GM18519 (cell line): ENCODE measurements around the gene PLPP7.
"Not testable (repeated sequence)": the region's sequence is repeated elsewhere in the genome, so short reads cannot be mapped to it uniquely, and the experiment has no call there.

ENCODE experiments used
- ATAC-seq: cut with Tn5 transposase; IDR thresholded peaks from one replicate; pipeline ENCODE4 v1.9.1; 2021; ENCODE audit warnings: mild to moderate bottlenecking, moderate library complexity; ENCODE audit not compliant: unreplicated experiment, low FRiP score

Gene PLPP7

DNA sequence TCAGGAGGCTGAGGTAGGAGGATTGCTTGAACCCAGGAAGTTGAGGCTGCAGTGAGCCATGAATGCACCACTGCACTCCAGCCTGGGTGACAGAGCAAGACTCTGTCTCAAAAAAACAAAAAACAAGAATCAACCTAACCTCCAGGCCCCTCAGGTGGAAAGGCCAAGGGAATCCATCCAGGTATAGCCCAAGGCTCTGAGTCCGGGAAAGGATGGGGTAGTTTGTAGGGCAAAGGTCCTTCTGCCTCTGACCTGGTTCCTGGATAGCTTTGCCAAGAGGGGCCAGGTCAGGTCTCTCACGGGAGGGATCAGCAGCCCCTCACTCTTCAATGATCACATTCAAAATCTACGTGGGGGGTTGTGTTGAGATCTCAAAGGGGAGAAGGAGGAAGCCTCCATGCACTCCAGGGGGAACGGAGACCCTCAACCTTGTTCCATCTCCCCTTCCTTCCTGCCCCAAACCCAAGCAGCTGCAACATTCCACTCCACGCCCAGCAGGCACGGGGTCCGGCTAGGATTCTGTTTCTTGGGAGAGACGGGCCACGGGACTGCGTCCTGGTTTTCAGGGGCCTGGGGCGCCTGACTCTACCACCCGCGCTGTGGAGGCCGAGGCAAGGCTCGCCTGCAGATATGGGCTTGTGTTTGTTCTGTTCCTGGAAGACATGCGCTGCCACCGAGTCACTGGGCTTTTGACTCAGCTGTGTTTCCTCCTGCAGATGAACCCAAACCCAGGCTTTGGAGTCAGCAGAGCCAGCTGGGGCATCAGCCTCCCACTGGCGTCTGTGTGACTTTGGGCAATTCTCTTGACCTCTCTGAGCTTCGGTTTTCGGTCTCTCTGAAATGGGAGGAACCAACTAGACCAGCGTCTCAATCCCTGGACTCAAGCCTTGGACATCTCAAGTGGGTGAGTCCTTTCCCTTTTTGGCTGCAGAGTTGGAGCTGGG is 35.5 kb downstream of the PLPP7 start:
- ATAC-seq: no peak

DNA sequence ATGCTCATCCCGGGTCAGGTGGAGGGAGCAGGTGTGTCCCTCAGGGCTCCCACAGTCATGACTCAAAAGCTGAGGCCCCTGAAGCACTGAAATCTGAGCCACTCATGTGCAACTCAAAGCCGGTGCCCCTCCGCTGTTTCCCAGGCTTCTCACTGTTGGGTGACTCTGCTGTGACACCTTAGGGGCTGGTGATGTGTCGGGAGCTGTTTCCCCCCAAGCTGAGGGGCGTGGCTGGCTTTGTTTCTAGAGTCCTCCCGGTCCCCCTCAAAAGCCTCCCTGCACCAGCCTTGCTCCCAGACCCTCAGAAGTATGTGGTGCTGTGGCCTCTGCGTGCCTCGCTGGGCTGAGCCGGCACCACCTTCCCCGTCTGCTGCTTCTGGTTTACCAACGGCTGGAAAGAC is 39.7 kb downstream of the PLPP7 start:
- no peak for ATAC-seq

DNA sequence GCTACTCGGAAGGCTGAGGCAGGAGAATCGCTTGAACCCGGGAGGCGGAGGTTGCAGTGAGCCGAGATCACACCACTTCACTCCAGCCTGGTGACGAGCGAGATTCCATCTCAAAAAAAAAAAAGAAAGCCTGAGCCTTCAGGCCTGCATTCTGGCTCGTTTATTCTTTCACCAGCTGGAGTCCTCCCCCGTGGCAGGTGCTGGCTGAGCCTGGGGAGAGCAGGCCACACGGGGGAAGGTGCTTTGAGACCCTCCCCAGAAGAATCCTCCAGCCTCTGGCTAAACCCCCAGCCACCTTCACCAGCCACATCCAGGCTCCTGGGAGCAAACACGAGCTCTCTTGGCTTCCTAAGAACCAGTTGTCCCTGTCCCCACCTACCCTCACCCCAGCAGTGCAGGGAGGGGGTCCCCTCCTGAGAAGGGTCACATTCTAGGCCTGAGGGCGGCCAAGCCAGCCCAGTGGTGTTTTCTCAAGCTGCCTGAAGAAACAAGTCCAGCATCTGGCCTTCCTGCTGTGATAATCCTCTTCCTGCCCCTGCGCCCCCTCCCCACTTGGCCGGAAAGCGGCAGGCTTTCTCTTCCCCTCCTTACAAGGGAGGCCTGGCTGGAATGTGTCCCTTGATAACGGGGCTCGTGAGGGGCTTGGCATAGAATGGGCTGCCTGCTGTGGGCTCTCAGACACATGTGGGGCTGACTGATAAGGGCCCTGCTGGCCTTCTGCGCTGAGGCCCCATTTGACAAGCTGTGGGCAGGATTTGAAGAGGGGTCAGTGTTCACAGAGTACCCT is 41.5 kb downstream of the PLPP7 start:
- ATAC-seq: no peak

DNA sequence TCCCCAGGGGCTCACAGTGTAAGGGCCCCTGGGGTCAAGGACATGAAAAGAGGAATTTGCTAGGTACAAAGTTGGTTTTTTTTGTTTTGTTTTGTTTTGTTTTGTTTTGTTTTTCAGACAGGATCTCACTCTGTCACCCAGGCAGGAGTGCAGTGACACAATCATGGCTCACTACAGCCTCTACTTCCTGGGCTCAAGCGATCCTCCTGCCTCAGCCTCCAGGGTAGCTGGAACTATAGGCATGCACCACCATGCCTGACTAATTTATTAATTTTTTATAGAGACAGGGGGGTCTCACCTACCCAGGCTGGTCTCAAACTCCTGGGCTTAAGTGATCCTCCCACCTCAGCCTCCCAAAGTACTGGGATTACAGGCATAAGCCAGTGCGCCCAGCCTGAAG is 42.5 kb downstream of the PLPP7 start:
- ATAC-seq: not testable (repeated sequence)

DNA sequence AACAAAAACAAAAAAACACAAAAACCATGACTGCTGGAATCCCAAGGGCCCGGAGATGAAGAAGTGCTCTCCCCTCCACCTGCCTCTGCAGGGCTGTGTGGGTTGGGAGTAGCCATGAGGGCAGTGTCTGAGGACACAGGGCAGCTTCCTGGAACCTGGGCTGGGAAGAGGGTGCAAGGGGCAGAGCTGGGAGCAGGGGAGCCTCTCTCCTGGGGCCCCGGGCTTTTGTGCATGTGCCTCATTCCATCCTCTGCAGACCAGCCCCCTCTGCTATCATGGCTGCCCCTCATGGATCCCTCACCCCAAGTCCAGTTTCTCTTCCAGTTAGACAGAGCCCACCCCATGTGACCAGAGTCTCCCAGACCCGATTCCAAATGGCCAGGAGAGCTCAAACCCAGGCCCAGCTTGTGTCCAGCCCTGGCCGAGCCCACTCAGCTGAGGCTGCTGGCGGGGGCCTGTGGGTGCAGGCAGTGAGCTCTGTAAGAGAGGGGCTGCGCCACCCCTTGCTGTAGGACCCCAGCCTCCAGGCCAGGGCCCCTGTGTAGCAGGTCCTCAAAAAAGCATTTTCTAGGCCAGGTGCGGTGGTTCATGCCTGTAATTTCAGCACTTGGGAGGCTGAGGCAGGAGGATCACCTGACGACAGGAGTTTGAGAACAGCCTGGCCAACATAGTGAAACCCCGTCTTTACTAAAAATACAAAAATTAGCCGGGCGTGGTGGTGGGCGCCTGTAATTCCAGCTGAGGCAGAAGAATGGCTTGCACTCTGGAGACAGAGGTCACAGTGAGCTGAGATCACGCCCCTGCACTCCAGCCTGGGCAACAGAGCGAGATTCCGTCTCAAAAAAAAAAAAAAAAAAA is 44.5 kb downstream of the PLPP7 start:
- no peak for ATAC-seq

DNA sequence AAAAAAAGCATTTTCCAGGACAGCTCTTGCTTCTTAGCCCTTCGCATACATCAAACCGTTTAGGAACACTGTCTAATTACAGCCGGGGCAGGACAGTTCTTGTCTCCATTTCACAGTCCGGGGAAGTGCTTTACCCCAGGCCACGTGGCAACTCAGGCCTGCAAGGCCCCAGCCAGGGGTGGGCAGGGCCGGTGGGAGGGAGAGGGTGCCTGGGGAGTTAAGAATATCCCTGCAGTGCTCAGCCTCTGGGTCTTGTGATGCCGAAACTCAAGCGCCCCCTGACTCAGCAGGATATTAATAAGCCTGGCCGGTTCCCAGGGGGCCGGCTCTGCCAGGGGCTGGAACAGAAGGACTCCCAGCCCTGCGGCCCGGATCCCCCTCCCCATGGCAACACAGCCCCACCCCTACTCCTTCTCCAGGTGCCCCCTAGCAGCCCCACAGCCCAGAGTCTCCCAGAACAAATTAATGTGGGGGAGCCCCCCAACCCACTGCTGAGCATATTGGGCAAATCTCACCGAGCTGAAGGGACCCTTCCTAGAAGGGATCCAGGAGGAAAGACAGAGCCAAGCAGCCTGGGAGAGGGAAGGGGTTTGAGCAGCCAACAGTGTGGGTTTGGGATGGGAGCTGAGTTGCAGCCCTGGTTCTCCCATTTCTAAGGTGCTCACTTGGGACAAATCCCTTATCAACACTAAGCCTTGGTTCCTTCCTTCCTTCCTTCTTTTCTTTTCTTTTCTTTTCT is 45.3 kb downstream of the PLPP7 start:
- ATAC-seq: no peak

DNA sequence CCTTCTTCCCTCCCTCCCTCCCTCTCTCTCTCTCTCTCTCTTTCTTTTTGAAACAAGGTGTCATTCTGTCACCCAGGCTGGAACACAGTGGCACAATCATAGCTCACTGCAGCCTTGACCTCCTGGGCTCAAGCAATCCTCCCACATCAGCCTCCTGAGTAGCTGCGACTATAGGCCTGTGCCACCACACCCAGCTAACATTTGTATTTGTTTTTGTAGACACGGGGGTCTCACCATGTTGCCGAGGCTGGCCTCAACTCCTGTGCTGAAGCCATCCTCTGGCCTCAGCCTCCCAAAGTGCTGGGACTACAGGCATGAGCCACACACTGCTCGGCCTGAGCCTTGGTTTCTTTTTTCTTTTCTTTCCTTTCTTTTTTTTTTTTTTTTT is 45.8 kb downstream of the PLPP7 start:
- ATAC-seq: no peak

DNA sequence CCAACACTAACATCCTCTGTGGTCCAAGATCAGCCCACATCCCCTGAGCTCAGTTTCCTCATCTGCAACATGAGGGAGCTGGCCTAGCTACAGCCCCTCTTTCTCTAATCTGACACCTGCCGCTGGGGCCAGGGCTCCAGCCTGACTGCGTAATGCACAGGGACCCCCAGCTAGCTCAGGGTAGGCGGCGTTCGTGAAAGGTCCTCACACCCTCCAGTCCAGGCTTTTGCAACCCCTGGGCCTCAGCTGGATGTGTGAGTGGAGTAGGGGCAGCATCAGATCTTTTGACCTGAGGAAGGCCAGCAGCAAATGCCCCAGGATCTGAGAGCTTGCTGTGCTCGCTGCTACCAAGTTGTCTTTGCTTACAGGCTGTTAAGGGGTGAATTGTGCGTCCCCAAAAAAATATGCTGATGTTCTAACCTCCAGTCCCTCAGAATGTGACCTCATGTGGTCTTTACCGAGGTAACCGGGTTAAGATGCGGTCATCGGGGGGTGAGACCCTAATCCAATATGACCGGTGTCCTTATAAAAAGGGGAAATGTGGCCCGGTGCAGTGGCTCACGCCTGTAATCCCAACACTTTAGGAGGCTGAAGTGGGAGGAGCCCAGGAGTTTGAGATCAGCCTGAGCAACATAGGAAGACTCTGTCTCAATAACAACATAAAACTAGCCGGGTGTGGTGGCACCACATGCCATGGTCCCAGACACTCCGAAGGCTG is 47.8 kb downstream of the PLPP7 start:
- no peak for ATAC-seq

DNA sequence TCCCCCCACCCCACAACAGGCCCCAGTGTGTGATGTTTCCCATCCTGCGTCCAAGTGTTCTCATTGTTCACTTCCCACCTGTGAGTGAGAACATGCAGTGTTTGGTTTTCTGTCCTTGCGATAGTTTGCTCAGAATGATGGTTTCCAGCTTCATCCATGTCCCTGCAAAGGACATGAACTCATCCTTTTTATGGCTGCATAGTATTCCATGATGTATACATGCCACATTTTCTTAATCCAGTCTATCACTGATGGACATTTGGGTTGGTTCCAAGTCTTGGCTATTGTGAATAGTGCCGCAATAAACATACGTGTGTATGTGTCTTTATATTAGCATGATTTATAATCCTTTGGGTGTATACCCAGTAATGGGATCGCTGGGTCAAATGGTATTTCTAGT is 49.7 kb downstream of the PLPP7 start:
- not testable (repeated sequence) for ATAC-seq

DNA sequence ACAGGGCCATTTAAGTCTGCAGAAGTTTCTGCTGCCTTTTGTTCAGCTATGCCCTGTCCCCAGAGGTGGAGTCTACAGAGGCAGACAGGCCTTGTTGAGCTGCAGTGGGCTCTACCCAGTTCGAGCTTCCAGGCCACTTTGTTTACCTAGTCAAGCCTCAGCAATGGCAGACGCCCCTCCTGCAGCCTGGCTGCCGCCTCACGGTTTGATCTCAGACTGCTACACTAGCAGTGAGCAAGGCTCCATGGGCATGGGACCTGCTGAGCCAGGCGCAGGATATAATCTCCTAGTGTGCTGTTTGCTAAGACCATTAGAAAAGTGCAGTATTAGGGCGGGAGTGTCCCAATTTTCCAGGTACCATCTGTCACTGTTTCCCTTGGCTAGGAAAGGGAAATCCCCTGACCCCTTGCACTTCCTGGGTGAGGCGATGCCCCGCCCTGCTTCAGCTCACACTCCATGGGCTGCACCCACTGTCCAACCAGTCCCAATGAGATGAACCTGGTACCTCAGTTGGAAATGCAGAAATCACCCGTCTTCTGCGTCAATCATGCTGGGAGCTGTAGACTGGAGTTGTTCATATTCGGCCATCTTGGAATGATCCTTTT is 55.5 kb downstream of the PLPP7 start:
- not testable (repeated sequence) for ATAC-seq

DNA sequence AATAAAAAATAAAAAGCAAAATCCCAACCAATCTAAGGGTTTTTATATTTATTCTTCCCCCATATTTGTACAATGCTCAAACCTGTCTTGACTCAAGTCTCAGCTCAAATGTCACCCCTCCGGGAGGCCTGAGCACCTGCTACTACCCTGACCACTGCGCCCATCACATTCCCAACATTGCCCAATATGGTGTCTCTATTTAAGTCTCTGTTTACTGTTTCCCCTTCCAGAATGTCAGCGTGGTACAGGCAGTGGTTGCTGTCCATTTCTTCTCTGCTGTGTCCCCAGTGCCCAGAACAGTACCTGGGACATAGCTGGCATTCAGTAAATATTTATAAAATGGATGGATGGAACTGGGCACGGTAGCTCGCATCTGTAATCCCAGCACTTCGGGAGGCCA is 57.0 kb downstream of the PLPP7 start:
- ATAC-seq: no peak

DNA sequence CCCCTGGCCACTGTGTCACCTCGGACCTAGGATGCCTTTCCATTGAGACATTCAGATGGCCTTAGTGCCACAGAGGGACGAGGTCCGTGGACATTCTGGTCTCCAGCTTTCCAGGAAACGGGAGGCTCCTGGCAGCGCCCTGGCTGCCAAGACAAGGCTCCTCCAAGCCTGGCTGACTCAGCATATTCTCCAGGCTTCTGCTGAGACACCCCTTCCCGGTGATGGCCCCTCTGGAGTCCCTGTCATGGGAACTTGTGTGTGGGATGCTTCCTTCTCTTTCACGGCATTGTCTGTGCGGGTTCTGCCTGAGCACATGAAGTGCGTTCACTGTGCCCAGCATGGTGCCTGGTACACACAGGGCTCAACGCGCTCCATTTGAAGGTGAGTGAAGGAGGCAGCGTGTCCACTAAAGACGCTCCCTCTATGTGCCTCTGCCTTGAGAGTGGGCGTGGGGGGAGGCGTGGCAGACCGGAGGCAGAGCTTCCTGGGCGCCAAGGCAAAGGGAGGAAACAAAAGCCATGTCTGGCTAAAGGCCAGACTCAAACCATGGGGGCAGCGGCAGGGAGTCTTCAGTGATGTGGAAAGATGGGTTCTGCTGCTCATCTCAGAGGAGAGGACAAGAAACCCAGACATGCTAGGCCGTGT is 58.0 kb downstream of the PLPP7 start:
- ATAC-seq: no peak

DNA sequence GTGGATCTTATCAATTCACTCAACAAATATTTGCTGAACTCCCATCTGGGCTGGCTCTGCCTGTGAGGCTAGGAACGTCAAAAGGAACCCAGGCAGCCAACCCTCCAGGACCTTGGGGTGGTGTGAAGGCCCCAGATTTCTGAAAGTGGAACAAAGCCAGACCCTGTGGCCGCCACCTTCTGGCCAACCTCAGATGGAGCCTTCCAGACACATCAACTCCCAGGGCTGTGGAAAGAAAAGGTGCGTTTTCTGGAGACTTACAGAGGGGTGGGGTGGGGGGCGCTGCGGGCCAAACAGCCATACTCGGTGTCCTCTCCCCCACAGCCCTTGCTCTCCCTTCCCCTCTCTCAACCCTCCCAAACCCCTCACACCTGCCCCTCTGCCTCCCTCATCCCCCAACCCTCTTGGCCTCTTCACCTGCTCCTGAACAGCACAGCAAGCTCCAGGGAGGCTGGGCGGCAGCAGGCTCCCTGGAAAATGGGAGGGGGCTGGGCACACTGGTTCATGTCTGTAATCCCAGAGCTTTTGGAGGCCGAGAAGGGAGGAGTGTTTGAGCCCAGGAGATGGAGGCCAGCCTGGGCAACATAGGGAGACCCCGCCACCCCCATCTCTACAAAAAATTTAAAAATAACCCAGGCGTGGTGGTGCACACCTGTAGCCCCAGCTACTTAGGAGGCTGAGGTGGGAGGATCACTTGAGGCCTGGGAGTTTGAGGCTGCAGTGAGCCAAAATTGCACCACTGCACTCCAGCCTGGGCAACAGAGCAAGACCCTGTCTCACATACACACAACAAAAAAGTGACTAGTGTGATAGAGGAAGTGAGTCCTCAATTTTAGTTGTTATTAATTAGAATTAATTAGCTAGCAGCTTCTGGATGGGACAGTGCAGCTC is 59.4 kb downstream of the PLPP7 start:
- no peak for ATAC-seq

DNA sequence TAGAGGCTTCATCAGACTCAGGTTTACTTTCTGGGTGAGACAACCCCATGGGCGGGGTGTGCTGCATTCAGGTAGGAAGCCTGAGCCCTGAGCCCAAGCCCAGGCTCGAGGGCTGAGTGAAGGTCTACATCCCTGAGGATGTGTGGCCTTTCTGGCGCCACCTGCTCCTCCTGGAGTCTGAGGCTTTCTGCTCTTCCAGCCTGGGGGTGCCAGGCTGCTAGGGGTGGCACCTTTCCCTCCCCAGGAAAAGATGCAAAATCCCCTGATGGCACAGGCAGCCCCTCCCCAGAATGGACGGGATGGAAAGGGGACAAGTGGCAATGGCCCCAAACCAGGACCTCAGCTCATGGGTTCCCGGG is 60.0 kb downstream of the PLPP7 start:
- no peak for ATAC-seq

DNA sequence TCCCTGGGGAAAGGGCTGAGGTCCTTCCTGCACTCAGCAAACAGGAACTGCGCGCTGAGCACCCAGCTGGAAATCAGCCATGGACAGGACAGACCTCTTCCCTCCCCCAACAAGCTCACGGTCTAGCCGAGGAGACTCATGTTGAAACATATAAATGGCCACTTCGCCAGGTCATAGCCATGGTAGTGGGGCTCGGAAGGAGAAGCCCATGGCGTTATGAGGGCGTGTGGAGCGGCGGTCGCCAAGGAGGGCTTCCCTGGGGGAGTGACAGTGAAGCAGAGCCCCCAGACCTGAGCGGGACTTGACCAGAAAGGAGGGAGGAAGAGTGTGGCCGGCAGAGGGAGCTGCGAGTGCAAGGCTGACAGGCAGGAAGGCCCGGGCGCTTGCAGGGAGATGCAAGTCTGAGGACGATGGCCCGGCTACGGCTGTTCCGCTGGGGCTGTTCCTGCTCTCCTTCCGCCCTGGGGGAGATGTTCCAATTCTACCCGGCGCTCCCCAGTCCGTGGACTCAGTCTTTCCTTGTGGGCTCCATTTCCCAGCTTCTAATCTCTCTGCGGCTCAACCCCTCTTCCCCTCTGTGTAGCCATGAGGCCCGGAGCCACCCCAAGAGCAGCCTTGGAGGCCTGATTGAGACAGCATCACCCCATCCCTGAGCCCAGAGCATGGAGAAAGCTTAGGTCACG is 60.5 kb downstream of the PLPP7 start:
- ATAC-seq: no peak

DNA sequence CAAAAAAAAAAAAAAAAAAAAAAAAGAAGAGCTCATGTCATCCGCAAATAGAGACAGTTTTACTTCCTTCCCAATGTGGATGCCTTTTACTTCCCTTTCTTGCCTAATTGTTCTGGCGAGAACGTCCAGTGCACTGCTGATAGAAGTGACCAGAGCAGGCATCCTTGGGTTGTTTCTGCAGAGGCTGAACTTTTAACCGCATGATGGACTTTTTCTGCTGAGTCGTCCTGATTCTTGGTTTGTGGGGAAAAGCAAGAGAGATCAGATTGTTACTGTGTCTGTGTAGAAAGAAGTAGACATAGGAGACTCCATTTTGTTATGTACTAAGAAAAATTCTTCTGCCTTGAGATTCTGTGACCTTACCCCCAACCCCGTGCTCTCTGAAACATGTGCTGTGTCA is 67.0 kb downstream of the PLPP7 start:
- ATAC-seq: not testable (repeated sequence)

DNA sequence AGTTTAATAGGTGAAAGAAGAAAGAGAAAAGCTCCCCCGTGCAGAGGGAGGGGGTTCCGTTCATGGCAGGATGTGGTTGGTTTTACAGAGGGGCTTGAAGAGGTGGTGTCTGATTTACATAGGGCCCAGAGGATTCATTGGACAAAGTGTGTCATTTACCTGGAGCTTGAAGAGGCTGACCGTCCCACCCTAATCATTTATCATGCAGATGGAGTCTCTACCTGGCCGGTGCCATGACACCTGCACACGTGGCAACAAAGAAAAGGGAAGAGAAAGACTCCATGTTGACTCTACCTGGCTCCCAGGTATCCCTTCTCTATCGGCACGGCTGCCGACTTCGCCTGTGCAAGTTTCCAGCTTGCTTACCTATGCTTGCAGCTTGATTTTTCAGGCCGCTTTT is 69.0 kb downstream of the PLPP7 start:
- ATAC-seq: no peak
